HG03196 (cell line): ENCODE data around the gene SYT8.
A peak's percentile ranks its signal among the peaks of the same experiment; 100 is the strongest.

ENCODE experiments used
- ATAC-seq: cut with Tn5 transposase; IDR thresholded peaks from one replicate; pipeline ENCODE4 v1.9.1; 2021; ENCODE audit not compliant: unreplicated experiment

Gene SYT8

GRCh38 chr11:1844221-1845094 lies 9.7 kb downstream of the SYT8 start:
- ATAC-seq: no peak

DNA sequence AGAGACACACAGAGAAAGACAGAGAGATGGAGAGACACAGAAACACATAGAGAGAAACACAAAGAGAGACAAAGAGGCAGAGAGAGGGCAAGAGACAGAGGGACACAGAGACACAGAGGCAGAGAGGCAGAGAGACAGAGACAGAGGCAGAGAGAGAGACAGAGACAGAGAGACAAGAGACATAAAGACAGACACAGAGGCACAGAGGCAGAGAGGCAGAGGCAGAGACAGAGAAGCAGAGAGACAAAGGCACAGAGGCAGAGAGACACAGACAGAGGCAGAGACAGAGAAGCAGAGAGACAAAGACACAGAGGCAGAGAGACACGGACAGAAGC lies 10.3 kb downstream of the SYT8 start:
- no peak for ATAC-seq

GRCh38 chr11:1845561-1846452 lies 11.0 kb downstream of the SYT8 start:
- ATAC-seq: no peak

DNA sequence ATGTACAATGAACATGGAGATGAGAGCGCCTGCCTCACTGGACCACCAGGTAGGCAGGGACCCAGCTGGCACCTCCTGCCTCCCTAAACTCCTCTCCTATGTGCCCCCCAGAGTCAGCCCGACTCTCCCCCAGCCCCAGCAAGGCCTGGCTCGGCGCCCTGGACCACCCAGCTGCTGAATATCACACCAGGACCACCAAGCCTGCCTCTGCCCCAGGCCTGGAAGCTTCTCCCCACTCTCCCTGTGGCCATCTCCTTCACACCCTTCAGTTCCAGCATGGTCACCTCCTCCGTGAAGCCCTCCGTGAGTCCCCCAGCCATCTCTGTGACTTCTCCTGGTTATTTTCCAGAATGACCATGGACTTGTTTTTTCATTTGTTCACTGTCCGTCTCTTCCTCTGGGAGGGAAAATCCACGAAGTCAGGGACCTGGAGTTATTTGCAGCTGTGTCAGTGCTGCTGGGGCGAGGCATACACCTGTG lies 11.7 kb downstream of the SYT8 start:
- ATAC-seq: no peak

GRCh38 chr11:1847006-1847735 lies 12.4 kb downstream of the SYT8 start:
- ATAC-seq: no peak

DNA sequence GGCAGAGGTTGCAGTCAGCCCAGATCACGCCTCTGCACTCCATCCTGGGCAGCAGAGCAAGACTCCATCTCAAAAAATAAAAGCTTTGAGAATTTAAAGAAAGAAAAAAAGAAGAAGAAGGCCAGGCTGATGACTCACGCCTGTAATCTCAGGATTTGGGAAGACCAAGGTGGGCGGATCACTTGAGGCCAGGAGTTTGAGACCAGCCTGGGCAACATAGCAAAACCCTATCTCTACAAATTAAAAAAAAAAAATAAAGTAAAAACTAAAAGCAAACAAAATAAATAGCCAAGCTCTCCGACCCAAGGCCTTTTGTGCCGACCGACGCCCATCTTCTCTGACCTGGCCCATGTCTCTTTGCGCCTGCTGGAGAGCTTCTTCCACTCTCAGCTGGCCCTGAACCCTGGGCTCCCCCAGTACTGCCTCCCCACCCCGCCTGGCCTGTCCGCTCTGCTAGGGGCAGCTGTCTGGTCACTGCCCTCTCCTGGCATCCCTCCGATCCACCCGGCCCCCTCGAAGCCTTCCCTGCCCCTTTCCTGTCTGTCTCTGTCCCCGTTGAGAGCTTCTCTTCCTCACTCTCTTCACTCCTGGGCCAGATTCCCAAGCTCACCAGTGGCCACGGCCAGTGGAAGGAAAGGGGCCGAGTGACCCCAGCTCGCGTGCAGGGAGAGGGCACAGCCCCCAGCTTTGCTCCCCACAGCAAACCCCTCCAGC lies 13.3 kb downstream of the SYT8 start:
- ATAC-seq: no peak

GRCh38 chr11:1848640-1849430 lies 14.0 kb downstream of the SYT8 start:
- no peak for ATAC-seq

GRCh38 chr11:1851468-1852180 lies 16.8 kb downstream of the SYT8 start:
- no peak for ATAC-seq

DNA sequence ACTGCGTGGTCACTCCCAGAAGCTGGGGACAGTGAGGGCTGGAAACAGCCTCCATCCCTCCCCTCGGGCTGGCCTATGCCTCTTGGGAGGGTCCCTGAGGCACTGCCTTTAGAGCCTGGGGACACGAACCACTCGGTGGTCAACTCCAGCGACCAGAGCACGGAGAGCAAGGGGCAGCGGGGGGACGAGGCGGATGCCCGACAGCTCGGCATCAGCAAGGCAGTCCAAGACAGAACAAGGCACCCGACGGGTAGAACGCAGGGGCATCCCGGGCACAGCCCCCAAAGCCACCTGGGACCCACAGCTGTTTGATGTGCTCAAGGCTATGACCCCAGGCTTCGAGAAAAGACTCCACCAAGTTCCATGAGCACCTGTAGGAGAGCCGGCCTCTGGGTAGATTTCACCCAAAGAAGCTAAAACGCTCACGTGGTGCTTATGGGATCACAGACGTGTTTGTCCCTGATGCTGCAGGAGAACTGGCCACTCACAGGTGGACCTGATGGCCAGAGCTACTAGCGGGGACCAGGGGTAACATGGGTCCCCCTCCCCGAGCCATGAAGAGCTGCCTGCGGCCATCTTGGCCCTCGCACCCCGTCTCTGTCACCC lies 17.6 kb downstream of the SYT8 start:
- no peak for ATAC-seq

- ATAC-seq: peak; percentile 39
These were observed 18.1 kb downstream of the SYT8 start, which contains the start of gene LSP1 for GRCh38 chr11:1852877-1853276. Gene LSP1 (plus strand): TSS chr11:1853084. CDS start chr11:1853145, 61 bp downstream.

DNA sequence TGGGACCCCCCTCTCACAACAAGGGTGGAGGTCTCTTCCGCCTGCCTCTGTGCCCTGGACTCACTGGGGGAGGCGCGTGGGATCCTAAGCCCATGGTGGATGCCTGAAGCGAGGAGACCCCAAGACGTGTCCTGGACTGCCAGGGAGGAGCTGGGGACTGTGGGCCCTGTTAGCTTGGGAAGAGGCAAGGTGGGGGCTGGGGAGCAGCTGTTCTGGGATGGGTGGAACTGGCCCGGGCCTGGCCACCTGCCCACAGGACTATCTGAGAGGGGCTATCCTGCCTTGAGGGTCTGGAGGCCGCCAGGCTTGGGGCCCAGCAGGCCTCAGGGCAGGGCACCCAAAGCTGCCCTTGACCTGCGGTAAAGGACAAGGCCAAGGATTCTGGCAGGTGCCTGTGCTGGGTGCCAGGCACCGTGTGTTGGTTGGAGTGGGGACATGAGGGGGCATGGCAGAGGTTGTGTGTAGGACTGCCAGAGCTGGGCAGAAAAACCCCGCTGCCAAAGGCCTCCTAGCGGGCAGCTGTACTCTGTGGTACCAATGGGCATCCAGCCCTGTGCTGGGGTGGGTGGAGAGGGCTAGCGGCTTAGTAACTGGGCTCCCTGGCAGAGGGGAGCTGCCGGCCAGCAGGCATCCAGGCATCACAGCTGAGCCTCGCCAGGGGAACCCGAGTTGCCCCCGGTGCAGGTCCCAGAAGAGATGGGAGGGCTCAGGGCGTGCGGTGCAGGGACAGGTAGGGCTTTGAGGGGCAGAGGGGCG lies 18.8 kb downstream of the SYT8 start:
- ATAC-seq: no peak

DNA sequence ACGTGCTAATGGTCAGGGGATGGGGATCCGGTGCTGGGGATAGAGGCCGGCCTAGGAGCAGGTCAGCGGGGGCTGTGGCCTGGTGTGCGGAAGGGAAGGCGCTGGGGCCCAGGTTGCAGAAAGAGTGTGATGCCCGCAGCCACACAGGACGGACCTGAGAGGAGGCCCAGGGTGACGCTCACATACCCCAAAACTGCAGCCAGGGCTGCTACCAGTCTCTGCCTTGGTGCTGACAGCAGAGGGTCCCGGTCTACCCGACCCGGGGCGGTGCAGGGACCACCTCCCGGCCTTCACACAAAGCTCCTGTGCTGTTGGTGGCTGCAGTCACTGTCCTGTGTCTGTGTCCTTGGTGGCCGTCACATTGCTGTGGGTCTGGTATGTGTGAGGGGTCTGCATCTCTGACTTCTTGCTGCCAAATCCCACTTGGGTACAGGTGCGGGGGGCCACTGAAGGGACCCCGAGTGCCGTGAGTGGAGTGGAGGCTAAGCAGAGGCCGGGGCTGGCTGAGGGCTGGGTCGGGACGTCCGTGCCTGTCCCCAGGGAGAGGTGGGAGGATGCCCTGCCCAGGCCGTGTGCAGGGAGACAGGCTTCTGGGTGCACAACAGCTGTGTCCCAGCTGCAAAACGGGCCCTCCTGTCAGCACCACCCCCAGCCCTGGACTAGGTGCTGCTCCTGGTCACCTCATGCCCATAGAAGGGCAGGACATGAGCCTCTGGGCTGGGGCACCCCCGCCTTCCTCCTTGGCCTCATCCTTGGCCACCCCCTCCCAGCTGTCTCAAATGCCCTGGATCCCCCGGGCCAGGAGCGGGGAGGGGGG lies 19.6 kb downstream of the SYT8 start:
- peak; percentile 27 for ATAC-seq

DNA sequence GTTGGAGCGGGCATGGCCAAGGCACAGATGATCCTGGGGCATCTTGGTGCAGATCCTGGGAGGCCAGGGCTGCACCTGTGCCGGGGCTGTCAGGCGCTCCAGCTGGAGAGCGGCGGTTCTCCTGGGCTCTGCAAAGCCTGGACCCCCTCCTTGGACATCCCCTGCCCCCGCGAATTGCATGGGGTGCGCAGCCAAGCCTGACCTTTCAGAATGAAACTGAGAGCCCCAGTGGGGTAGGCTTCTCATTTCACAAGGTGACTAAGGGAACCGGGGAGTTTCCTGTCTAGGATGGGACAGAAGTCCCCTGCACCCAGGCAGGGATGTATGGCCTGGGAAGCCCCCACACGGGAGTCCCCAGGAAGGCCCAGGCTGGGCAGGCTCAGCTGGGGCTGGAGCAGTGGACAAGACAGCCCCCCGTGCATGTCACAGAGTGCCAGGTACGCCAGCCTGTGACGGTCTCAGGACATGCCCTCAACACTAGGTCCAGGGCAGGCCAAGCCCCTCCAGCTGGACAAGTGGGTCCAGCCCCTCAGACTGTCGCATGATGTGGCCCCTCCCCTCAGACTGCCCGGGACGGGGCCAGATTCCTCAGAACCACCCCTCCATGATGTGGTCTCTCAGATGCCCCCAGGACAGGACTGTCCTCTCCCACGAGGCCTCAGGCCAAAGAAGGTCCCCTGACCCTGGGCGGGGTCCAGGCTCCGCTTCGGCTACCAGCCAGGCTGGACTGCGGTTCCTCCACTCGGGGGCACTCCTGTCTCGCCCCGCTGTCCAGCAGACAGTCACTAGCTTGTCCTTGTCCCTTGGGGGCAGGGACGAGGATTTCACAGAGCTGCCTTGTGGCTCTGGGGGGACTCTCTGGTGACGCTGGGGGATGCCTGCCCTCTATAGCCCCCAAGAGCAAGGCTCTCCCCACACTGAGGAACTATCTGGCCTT lies 20.4 kb downstream of the SYT8 start:
- peak; percentile 31 for ATAC-seq

DNA sequence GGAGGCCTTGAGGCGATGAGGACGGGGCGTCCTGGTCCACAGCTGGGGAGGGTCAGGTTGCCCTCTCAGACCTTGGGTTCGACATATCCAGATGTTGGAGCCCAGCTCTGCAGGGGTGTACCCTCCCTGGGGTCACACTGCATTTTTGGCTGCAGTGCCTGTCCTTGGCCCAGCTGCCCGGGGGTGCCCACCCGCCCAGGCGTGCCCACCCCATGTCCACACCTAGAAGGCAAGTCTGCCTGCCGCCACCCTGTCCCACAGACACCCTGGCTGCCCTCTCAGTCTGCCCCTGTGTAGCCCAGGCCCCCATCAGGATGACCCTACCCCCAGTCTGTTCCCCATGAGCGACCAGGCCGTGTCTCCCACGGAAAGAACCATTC lies 21.1 kb downstream of the SYT8 start:
- no peak for ATAC-seq

DNA sequence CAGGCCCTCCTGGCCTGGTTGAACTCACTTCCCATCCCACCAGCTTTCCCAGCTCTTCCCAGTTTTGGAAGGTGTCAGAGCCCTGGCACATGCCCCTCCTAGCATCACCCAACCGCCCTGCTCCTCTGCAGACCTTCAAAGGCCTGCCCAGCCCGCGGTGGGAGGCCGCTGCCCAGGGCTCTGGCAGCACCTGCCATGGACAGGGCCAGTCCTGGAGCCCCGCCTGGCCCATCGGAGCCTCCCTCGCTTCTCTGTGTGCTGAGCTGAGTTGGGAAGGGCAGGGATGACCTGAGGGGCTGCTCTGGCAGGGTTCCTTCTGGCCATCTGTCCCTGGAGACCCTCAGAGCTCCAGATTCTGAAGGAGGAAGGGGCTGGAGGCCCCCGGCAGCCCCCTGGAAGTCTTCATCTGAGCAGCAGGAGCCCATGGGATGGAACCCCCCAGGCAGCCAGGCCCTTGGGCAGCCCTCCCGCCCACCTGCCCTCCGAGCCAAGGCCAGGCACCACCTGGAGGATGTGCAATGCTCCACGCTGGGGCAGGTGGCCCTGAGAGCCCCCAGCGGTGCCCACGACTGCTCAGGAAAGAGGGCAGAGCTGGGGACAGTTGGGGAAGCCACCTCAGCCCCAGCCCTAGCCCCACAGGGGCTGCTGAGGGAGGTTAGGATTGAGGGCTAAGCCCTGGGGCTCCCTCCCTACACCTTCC lies 21.7 kb downstream of the SYT8 start:
- ATAC-seq: no peak
